GM12801 (cell line): Measurements from ENCODE around the gene PCDHB13.

Source experiments
- TF ChIP-seq, protein P1 (sequence below): IDR thresholded peaks from one replicate; pipeline ENCODE4 v1.5.1; 2011; ENCODE audit warnings: control low read depth; ENCODE audit not compliant: insufficient read length; ENCODE audit errors: extremely low read depth

Gene PCDHB13

DNA sequence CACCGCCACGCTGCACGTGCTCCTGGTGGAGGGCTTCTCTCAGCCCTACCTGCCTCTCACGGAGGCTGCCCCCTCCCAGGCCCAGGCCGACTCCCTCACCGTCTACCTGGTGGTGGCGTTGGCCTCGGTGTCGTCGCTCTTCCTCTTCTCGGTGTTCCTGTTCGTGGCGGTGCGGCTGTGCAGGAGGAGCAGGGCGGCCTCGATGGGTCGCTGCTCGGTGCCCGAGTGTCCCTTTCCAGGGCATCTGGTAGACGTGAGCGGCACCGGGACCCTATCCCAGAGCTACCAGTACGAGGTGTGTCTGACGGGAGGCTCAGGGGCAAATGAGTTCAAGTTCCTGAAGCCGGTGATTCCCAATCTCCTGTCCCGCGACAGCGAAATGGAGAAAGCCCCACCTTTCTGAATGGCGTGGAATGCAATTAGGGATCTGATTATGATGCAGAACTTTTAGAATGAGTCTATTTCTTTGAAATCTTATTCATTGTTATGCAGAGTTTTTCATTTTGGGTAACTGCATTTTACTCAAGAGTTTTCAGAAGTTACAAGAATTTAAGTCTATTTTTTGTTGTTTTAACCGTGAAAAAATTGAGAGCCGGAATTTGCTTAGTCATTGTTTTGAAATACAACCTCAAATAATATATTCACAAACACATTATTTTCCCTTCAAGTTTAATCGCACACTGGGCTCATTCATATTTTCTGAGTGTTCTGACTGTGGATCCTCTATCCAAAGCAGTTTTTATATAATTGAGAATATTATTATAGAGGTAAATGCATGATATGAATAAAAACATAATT is 23.0 kb downstream of the PCDHB13 start:
- TF ChIP-seq, protein P1, sequence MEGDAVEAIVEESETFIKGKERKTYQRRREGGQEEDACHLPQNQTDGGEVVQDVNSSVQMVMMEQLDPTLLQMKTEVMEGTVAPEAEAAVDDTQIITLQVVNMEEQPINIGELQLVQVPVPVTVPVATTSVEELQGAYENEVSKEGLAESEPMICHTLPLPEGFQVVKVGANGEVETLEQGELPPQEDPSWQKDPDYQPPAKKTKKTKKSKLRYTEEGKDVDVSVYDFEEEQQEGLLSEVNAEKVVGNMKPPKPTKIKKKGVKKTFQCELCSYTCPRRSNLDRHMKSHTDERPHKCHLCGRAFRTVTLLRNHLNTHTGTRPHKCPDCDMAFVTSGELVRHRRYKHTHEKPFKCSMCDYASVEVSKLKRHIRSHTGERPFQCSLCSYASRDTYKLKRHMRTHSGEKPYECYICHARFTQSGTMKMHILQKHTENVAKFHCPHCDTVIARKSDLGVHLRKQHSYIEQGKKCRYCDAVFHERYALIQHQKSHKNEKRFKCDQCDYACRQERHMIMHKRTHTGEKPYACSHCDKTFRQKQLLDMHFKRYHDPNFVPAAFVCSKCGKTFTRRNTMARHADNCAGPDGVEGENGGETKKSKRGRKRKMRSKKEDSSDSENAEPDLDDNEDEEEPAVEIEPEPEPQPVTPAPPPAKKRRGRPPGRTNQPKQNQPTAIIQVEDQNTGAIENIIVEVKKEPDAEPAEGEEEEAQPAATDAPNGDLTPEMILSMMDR: no peak

DNA sequence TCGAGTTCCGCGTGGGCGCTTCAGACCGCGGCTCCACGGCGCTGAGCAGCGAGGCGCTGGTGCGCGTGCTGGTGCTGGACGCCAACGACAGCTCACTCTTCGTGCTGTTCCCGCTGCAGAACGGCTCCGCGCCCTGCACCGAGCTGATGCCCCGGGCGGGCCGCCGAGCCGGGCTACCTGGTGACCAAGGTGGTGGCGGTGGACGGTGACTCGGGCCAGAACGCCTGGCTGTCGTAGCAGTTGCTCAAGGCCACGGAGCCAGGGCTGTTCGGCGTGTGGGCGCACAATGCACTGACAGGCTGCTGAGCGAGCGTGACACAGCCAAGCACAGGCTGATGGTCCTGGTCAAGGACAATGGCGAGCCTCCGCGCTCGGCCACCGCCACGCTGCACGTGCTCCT is 27.8 kb downstream of the PCDHB13 start:
- TF ChIP-seq, protein P1: no peak

DNA sequence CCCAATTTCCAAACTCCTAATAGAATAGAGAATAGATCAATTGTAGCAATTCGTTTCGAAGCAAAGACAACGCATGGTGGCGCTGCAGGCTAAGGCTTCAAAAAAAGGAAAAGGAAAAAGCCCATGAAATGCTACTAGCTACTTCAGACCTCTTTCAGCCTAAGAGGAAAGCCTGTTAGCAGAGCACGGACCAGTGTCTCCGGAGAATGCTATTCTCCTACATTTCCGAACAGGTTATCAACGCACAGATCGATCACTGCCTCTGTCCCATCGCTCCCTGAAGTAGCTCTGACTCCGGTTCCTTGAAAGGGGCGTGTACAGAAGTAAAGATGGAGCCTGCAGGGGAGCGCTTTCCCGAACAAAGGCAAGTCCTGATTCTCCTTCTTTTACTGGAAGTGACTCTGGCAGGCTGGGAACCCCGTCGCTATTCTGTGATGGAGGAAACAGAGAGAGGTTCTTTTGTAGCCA is 31.6 kb downstream of the PCDHB13 start, which contains the start of gene PCDHB15:
Gene PCDHB15, plus strand, starts transcription at position 146 of the 468 bp plus-strand sequence. Its CDS starts 184 bp downstream, at position 330.
- TF ChIP-seq, protein P1: no peak

DNA sequence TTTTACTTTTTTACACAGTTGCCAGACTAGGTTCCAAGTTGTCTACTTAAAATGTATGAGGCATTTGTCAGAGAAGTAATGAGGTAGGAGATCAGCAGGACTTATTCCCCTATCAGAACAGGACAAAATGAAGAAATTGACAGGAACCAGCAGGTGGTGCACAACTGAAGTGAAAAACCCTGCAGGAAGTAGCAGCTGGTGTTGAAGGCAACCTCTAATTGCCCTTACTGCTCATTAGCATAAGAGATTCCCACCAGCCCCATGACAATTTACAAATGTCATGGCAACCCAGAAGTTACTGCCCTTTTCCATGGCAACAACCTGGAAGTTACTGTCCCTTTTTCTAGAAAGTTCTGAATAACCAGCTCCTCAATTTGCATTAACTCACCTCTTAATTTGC is 36.9 kb downstream of the PCDHB13 start:
- TF ChIP-seq, protein P1: no peak

DNA sequence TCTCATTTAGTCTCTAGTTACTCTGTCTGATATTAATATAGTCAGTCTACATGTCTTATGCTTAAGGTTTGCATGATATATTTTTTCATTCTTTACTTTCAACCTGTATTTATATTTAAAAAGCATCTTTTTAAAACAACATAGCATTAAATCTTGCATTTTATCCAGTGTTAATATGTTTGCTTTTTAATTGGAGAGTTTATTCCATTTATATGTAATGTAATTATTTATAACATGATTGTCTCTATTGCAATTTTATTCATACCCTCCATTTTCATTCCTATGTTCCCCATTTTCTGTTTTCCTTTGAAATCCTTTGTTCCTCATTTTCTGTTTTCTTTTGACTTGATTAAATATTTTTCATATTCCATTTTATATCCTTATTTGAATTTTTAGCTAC is 44.7 kb downstream of the PCDHB13 start:
- TF ChIP-seq, protein P1: no peak

DNA sequence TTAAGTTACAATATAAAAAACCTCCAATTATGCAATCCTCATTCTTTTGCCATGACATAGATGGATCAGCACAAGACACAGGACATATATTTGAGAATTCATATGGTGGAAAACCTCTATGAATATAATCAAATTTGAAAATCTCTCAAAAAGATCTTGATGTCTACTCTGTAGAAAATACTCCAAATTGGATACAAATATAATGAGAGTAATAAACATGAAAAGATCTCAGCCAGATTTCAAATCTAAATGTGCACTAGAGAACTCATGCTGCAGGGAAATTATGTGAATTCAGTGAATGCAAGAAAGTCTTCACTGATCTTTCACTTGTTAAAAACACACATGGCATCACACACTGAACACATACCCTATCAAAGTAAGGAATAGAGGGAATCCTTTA is 45.2 kb downstream of the PCDHB13 start:
- TF ChIP-seq, protein P1: no peak

DNA sequence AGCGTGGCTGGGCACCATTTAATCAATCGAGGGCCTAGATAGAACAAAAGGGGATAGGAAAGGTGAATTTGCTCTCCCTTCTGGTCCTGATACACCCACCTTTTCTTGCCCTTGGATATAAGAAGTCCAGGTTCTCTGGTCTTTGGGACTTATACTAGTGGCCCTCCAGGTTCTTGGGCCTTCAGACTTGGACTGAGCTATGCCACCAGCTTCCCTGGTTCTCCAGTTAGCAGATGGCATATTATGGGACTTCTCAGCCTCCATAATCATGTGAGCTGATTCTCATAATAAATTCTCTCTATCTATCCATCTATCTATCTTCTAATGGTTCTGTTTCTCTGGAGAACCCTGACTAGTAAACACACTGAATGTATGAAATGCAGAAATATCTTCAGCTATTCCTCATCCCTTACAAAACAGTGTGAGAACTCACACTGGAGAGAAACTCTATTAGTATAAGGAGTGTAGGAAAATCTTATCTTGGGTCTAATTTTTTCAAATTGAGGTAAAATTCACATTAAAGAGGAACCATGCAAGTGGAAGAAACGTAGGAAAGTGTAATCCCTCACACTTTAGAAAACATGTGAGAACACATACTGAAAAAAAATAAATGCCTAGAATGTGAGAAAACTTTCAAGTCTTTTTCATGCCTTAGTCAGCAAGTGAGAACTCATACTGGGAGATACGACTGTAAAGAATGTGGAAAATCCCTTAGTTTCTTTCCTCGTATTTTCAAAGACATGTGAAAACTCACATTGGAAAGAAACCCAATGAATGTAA is 46.9 kb downstream of the PCDHB13 start:
- TF ChIP-seq, protein P1: no peak
